GM19023 (cell line): Measurements from ENCODE around the gene IL17RD.

Experiments used
- ATAC-seq: cut with Tn5 transposase; IDR thresholded peaks from one replicate; pipeline ENCODE4 v1.9.1; 2021; ENCODE audit warnings: mild to moderate bottlenecking, moderate library complexity; ENCODE audit not compliant: unreplicated experiment

The IL17RD gene

GRCh38 chr3:57158813-57159738 is 6.1 kb downstream of the IL17RD start:
- no peak for ATAC-seq

GRCh38 chr3:57158325-57158724 is 6.8 kb downstream of the IL17RD start:
- ATAC-seq, result no peak

- no peak for ATAC-seq
These were observed 7.6 kb downstream of the IL17RD start for GRCh38 chr3:57157545-57157944.

GRCh38 chr3:57155310-57155643 is 9.9 kb downstream of the IL17RD start:
- no peak for ATAC-seq

GRCh38 chr3:57154470-57155309 is 10.5 kb downstream of the IL17RD start:
- ATAC-seq, result no peak

- ATAC-seq, result no peak
These were observed 12.7 kb downstream of the IL17RD start for GRCh38 chr3:57152151-57153143.

- no peak for ATAC-seq
These were observed 13.4 kb downstream of the IL17RD start for GRCh38 chr3:57151749-57152148.

- no peak for ATAC-seq
These were observed 14.1 kb downstream of the IL17RD start for GRCh38 chr3:57151021-57151449.

- no peak for ATAC-seq
These were observed 15.0 kb downstream of the IL17RD start for GRCh38 chr3:57150113-57150581.

- ATAC-seq, result no peak
These were observed 18.1 kb downstream of the IL17RD start for GRCh38 chr3:57147071-57147470.

GRCh38 chr3:57145852-57146251 is 19.3 kb downstream of the IL17RD start:
- no peak for ATAC-seq

- ATAC-seq, result no peak
These were observed 20.2 kb downstream of the IL17RD start for GRCh38 chr3:57144952-57145351.

GRCh38 chr3:57143886-57144459 is 21.2 kb downstream of the IL17RD start:
- ATAC-seq, result no peak

GRCh38 chr3:57142411-57142723 is 22.8 kb downstream of the IL17RD start:
- no peak for ATAC-seq

- ATAC-seq, result no peak
These were observed 23.3 kb downstream of the IL17RD start for GRCh38 chr3:57141719-57142410.

GRCh38 chr3:57140894-57141293 is 24.3 kb downstream of the IL17RD start:
- ATAC-seq, result no peak

- ATAC-seq, result no peak
These were observed 29.0 kb downstream of the IL17RD start for GRCh38 chr3:57135964-57136719.

- ATAC-seq, result no peak
These were observed 32.0 kb downstream of the IL17RD start for GRCh38 chr3:57133157-57133556.

- no peak for ATAC-seq
These were observed 32.5 kb downstream of the IL17RD start for GRCh38 chr3:57132674-57133073.
